EL (cell line): Measurements from ENCODE around the gene CNNM2.

Source experiments
- DNase-seq: peaks from one replicate; pipeline ENCODE4 v3.0.0-alpha.2; 2016

Gene CNNM2

GRCh38 chr10:103078309-103078615, 160.2 kb downstream of the CNNM2 start:
- DNase-seq = no peak

GRCh38 chr10:103078676-103079075, 160.6 kb downstream of the CNNM2 start:
- no peak for DNase-seq

- no peak for DNase-seq
These were observed 161.0 kb downstream of the CNNM2 start for GRCh38 chr10:103079100-103079499.

GRCh38 chr10:103079946-103080345, 161.9 kb downstream of the CNNM2 start:
- DNase-seq = no peak

- no peak for DNase-seq
These were observed 162.9 kb downstream of the CNNM2 start for GRCh38 chr10:103080891-103081581.

- no peak for DNase-seq
These were observed 164.6 kb downstream of the CNNM2 start for GRCh38 chr10:103082683-103083082.

- DNase-seq = no peak
These were observed 165.3 kb downstream of the CNNM2 start for GRCh38 chr10:103083266-103083976.

GRCh38 chr10:103083977-103084320, 165.9 kb downstream of the CNNM2 start:
- DNase-seq = no peak

GRCh38 chr10:103086261-103086660, 168.2 kb downstream of the CNNM2 start:
- no peak for DNase-seq

GRCh38 chr10:103086799-103087198, 168.7 kb downstream of the CNNM2 start:
- DNase-seq = no peak

- DNase-seq = no peak
These were observed 171.4 kb downstream of the CNNM2 start for GRCh38 chr10:103089493-103089892.

- no peak for DNase-seq
These were observed 172.8 kb downstream of the CNNM2 start for GRCh38 chr10:103090911-103091310.

- DNase-seq = no peak
These were observed 176.9 kb downstream of the CNNM2 start for GRCh38 chr10:103095005-103095404.

GRCh38 chr10:103096130-103096529, 178.0 kb downstream of the CNNM2 start:
- no peak for DNase-seq

- DNase-seq = no peak
These were observed 180.1 kb downstream of the CNNM2 start for GRCh38 chr10:103098240-103098639.

GRCh38 chr10:103100620-103101019, 182.5 kb downstream of the CNNM2 start:
- no peak for DNase-seq

GRCh38 chr10:103102195-103102594, 184.1 kb downstream of the CNNM2 start:
- no peak for DNase-seq

GRCh38 chr10:103103989-103104388, 185.9 kb downstream of the CNNM2 start:
- DNase-seq = no peak

GRCh38 chr10:103104721-103105120, 186.6 kb downstream of the CNNM2 start:
- no peak for DNase-seq

GRCh38 chr10:103105462-103105861, 187.4 kb downstream of the CNNM2 start:
- DNase-seq = no peak

GRCh38 chr10:103106539-103106938, 188.4 kb downstream of the CNNM2 start:
- no peak for DNase-seq

- DNase-seq = no peak
These were observed 191.7 kb downstream of the CNNM2 start for GRCh38 chr10:103109821-103110220.

- DNase-seq = no peak
These were observed 192.3 kb downstream of the CNNM2 start for GRCh38 chr10:103110407-103110806.

GRCh38 chr10:103111031-103111917, 193.2 kb downstream of the CNNM2 start:
- DNase-seq = no peak
